ENCODE results near the gene VMP1. TPM values are rescaled to one million over a fixed set of nuclear protein-coding genes. Genes with fewer than 3 reads are reported as not detected.

VMP1 gene
- total and polyA plus RNA-seq, 2 of the 13 experiments (the other 11 are each of a cell fraction or from before 2014, with no cell fraction given) = 186 to 271 TPM

DNA sequence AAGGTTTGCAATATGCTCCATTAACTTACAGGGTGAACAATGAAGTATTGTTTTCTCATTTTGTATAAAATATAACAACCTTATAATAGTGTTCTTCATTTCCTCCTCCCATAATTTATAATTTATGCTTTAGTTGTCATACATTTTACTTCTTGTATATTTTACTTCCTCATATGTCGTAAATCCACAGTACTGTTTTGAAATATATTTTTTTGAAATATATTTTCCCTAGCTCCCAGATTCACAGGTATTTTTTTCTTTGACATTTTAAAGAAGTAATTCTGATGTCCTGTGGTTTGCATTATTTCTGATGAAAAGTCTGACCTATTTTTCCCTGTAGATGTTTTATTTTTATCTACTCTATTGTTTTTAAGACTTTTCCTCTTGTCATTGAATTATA lies 52.7 kb downstream of the VMP1 start:
- no peak for ATAC-seq
- H3K27me3 ChIP-seq (ENCODE audit: control insufficient read depth in 1 of 2, insufficient read depth in 2 of 2, low read length in 2 of 2) = no peaks in the 10 kb centered on the region
- POLR2A ChIA-PET = interaction anchor here (1.6 kb wide), 2 partner anchors 9 to 26 kb away, joined by 3 to 4 read pairs; no protein-coding TSS in a partner anchor
- TF ChIP-seq ZNF792 (CRISPR knock-in tag; IDR thresholded peaks at IDR 0.05) (no peak), TOPORS (CRISPR knock-in tag; IDR thresholded peaks at IDR 0.05) (no peak), ZBTB21 (CRISPR knock-in tag; IDR thresholded peaks at IDR 0.05) (no peak), ZNF224 (CRISPR knock-in tag; IDR thresholded peaks at IDR 0.05) (no peak), ARNT (IDR thresholded peaks at IDR 0.05) (no peak), GATA4 (IDR thresholded peaks at IDR 0.05; ENCODE audit: borderline replicate concordance, low read depth) (no peak), SIN3B (IDR thresholded peaks at IDR 0.05; ENCODE audit: low read length) (no peak), ZNF30 (CRISPR knock-in tag; IDR thresholded peaks at IDR 0.05) (no peak), IRF2 (CRISPR knock-in tag; IDR thresholded peaks at IDR 0.05) (no peak), FOXP1 (IDR thresholded peaks at IDR 0.05) (no peak), FOXP1 (CRISPR knock-in tag; IDR thresholded peaks at IDR 0.05) (no peak), ARID2 (CRISPR knock-in tag; IDR thresholded peaks at IDR 0.05; ENCODE audit: borderline replicate concordance) (no peak)
- TF ChIP-seq, protein P1, sequence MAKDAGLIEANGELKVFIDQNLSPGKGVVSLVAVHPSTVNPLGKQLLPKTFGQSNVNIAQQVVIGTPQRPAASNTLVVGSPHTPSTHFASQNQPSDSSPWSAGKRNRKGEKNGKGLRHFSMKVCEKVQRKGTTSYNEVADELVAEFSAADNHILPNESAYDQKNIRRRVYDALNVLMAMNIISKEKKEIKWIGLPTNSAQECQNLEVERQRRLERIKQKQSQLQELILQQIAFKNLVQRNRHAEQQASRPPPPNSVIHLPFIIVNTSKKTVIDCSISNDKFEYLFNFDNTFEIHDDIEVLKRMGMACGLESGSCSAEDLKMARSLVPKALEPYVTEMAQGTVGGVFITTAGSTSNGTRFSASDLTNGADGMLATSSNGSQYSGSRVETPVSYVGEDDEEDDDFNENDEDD (CRISPR knock-in tag; IDR thresholded peaks at IDR 0.05; ENCODE audit: borderline replicate concordance) = no peak
- intact Hi-C loops (cut with micrococcal nuclease; ENCODE audit: unreplicated experiment) (no loop called here), in situ Hi-C loops (cut with HindIII; ENCODE audit: extremely low pct_ligation_motif_present, low pct_unique_long_range_greater_than_20kb) (no loop called here)
- no peak overlapping the region for H3K4me2 ChIP-seq (ENCODE audit: low read depth, low read length)
- no peak overlapping the region for H3K9ac ChIP-seq (ENCODE audit: insufficient read depth, low read depth, low read length)
- no peaks in the 10 kb centered on the region for H4K20me1 ChIP-seq (ENCODE audit: insufficient read depth, low read length)
- peaks cover 63% of the 10 kb centered on the region for H3K4me1 ChIP-seq (ENCODE audit: insufficient read depth, low read length)
- H3K36me3 ChIP-seq (replicated peaks in 1 of 2; ENCODE audit: control insufficient read depth in 1 of 2, insufficient read depth in 2 of 2, low read length in 2 of 2) = peaks cover under 1 to 17% of the 10 kb centered on the region in 2 experiments; a peak in 4 of 5 replicates
- FAIRE-seq = no peak
- no peak overlapping the region for H2AFZ ChIP-seq (ENCODE audit: low read length)
- CTCF ChIA-PET (ENCODE audit: low intra/inter-chr PET ratio, low total read pairs) = no interaction called here
- peaks cover 16% of the 10 kb centered on the region for H3K79me2 ChIP-seq (ENCODE audit: insufficient read depth, low read length)
- WGBS (ENCODE audit: low lambda C conversion rate) = 98% methylated on average over 1 of the region's 1 CpG
- H3K4me3 ChIP-seq (replicated peaks in 1 of 3; ENCODE audit: insufficient read depth in 1 of 3, low read depth in 2 of 3, low read length in 3 of 3) = no peak overlapping the region
- no TSS peak for BruUV-seq (replicated peaks)
- H3K9me3 ChIP-seq (ENCODE audit: low read length) = no peaks in the 10 kb centered on the region
- H3K27ac ChIP-seq (ENCODE audit: extremely low read length, insufficient read depth, low read length) = no peak overlapping the region
- DNase-seq (ENCODE audit: low spot score) = no peak
